HG02610 (cell line): ENCODE measurements around the gene CFAP20DC.
"Not testable (repeated sequence)": the region's sequence is repeated elsewhere in the genome, so short reads cannot be mapped to it uniquely, and the experiment has no call there.

ENCODE experiments used
- ATAC-seq: cut with Tn5 transposase; IDR thresholded peaks from one replicate; pipeline ENCODE4 v1.9.1; 2021; ENCODE audit warnings: mild to moderate bottlenecking, moderate library complexity; ENCODE audit not compliant: unreplicated experiment

Gene CFAP20DC

DNA sequence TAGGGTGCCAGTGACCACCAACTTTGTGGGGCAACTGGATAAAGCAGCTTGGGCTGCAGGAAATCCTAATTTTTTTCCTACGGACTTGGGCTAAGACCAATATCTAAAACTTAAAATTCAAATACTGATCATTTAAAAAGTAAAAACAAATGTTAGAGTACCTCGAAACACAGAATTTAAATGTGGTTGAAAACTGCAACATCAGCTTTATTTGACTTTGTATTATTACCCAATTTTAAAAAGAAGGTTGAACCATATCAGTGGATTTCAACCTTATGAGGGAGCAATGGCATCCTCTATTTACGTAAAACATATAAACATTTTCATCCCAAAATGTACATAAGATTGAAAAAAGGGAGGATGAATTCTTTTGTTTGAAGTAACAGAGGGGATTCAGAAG, 26.2 kb downstream of the CFAP20DC start:
- no peak for ATAC-seq

DNA sequence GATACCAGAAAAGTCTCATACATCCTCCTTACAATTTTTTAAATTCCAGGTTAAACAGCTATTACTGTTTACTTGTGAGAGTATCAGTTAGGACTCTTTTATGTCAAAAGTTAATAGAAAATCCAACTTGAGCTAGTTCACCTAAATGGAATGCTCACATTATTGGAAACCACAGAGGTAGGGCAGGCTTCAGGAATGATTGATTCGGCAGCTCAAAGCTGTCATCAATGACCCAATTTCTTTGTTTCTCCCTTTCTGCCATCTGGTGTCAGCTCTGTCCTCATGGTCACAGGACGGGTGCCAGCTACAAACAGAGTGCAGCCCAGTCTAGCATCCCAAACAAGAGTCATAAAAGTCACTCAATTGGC, 32.2 kb downstream of the CFAP20DC start:
- ATAC-seq = no peak

DNA sequence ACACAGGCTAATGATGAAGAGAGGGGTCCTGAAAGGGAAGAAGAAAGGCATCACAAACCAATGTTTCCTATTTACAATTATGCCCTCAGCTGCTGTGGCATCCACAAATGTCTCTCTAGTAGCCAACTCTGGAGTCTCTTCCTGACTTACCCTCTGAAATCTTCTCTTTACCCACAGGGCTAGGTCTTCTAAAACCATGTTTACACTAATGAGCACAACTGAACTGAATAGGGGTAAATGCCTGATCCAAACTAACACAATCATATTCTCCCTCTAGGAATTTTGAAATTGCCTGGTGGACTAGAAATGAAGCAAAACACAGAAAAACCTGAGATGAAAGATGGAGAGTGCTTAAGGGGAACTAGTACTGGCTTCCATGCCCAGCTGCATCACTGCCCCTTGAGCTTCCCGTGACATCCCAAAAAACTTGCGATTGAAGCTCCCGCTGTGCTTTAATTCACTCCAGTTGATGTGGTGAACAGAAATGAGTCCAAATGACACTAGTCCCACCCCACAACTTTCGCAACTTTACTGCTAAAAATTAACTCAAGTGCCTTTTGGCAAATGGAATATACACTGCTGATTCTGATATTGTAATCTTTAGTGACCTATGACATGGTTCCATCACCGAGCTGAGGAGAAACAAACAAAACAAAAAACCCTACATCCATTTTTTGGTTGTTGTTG, 32.8 kb downstream of the CFAP20DC start:
- no peak for ATAC-seq

DNA sequence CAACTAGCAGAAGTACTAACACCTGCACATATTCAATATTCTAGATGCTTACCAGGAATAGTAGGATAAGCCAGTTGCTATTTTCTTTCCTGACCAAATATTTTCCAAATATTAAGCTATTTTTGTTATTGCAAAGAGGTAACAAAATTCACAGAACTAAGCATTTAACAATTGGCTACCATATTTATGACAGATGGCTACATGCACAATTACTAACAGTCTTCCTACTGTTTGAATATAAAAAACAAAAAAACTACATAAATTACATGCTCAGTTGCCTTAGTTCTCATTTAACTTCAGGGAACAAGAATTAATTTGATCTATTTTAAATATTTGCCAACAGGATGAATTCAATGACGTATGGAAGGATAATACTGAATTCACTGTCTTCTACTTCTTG, 36.2 kb downstream of the CFAP20DC start:
- no peak for ATAC-seq

DNA sequence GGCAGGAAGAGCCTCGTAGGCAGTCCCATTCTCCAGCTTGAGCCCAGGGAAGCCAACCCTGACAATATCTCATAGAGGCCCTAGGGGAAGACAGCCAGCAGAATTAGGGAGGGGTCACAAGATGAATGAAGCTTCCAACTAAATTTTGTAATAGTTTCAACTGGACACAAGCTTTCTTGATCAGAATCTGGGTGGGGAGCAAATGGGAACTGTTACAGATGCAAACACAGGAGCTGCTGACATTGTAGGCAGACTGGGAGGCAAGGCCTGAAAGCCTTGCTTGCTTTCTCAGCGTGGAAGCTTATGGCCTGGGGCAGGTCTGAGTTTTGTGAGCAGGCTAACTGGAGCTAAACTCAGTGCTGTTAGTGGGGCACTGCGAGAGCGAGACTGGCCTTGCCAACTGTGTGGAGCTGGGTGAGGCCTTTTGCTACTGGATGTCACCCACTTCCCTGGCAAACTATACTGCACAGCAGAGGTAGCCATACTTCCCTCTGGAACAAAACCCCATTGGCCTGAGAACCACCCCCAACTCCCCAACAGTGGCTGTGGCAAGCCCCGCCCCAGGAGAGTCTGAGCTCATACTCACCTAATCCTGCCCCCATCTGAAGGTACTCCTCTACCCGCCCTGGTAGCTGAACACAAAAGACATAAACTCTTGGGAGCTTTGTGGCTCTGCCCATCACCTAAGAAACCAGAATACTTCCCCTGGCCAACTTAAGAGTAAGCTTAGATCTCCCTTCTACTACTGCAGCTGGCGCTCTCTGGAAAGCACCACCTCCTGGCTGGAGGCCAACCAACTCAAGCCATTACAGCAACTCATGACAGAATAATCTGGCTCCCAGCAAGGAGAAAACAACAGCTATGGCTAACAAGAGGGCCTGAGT, 42.9 kb downstream of the CFAP20DC start:
- ATAC-seq = no peak

DNA sequence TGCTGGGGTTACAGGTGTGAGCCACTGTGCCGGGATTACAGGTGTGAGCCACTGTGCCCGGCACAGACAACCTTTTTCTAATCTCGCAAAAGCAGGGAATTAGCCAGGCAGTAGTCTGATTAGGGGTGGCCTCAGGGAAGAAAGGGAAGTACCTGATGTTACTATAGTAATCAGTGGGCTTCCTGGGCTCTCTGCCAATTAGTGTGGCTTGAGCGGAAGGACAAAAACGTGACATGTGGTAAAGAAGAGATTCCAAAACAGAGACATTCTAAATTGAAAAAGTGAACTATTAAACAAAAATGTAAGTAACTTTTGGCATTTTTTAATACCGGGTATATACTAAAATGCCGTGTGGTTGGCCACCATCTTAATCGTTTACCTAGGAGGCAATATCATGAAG, 48.1 kb downstream of the CFAP20DC start:
- ATAC-seq = no peak

DNA sequence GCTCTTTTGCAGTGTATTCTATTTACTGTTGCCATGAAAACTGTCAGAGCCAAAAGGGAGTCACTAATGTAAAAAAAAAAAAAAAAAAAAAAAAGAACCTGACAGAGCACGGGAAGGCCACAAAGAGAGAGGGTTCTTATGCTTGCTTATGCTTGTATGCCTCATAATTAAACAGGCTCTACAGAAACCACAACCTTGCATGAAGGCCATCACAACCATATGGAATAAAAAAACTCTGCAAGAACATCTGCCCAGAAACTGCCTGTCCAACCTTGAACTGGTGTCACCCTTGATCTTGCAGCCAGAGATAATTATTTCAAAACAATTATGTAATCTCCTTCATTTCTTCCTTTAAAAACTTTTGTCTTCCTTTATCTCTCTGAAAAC, 50.1 kb downstream of the CFAP20DC start:
- no peak for ATAC-seq

DNA sequence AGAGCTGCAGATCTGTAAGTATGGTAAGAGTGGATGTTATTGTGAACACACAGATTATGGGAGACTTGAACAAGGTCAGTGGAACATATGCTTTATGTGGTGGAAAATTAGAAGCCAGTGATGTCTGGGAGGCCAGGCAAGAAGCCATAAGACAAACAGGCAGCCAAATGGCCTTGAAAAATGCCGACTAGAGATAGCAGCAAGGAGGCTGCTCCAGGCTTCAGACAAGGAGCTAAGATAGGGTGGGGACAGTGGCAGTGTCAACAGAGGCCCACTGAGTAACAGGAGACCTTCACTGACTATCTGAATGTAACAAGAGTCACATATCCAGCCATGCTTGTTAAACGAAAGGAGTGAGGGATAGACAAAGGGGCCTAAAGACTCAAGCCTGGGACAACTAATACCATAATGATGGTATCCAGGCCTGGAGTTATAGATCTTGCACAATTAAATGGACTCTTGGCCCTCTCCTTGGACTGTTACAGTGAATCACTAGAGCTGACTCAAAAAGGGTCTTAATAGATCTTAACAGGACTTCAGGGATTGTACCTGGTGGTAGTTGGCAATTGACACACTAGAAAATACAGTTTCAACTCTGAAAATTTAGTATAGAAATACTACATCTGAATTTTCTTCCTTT, 50.6 kb downstream of the CFAP20DC start:
- ATAC-seq = no peak

DNA sequence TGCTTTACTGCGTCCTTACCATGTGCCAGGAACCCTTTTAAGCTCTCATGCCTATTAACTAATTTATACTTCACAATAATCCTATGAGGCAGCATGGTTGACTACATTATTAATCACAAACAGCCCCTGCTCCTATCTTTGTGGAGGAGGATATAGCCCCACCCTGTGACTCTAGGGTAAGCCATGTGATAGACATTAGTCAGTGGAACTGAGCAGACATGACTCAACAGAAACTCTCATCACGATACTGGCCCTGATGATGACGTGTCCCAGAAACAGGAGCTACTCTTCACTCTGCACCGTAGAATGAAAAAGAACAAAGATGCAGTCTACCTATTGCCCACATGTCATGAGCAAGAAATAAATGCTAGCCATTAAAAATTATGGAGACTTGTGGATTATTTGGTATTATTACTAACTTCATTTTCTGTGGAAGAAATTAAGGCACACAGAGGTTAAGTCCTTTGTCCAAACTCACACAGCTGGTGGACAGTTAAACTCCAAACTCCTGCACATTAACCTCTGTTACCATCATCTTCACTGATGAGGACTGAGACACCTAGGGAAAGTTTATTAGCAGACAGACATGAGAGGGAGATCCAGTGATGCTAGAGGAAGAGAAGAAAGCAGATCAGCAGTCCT, 51.2 kb downstream of the CFAP20DC start:
- ATAC-seq = no peak

DNA sequence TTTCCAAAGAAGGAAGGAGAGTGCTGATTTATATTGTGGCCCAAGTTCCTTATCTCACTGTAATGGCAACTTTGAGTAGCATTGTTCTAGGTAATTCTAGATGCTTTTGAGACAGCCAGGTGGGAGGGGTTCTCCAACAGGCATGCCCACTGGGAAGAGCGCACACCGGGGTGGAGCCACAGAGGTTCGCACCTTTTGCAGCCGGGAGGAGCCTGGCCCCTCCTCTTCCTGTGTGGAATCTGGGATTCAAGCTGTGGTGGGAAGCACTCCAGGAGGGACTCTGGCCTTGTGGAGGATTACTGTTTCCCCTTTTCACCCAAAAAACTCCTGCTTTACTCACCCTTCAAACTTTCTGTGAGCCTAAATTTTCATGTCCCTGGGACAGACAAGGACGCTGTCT, 53.1 kb downstream of the CFAP20DC start:
- ATAC-seq = no peak

DNA sequence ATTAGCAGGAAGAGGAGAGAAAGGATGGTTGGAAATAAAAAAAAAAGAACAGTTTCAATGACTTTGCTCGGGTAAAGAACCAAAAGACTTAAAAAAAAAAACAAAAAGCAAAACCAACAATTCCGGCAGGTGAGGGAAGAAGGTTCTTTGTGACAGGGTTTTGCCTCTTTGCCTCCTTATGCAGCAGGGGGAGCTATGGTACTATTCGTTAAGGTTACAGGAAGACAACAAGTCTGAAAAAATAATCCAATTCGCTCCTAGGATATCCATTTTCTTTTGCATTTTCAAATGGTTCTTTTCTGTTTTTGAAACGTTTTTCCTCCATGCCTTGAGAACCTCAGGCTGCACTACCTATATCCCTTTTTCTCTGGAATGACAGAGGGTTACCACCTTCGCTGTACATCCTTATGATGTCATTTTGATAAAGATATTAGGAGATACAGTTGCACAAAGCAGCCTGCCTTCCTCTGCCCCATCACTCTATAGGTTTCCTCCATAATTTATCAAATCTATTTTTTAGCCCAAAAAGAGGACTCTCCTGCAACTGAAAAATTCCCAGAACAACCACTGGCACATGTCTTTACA, 55.0 kb downstream of the CFAP20DC start:
- no peak for ATAC-seq

DNA sequence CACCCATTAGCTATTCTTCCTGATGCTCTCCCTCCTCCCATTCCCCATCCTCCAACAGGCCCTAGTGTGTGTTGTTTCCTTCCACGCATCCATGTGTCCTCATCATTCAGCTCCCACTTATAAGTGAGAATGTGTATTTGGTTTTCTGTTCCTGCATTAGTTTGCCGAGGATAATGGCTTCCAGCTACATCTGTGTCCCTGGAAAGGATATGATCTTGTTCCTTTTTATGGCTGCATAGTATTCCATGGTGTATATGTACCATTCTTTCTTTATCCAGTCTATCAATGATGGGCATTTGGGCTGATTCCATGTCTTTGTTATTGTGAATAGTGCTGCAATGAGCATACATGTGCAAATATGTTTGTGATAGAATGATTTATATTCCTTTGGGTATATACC, 56.3 kb downstream of the CFAP20DC start:
- ATAC-seq = no peak

DNA sequence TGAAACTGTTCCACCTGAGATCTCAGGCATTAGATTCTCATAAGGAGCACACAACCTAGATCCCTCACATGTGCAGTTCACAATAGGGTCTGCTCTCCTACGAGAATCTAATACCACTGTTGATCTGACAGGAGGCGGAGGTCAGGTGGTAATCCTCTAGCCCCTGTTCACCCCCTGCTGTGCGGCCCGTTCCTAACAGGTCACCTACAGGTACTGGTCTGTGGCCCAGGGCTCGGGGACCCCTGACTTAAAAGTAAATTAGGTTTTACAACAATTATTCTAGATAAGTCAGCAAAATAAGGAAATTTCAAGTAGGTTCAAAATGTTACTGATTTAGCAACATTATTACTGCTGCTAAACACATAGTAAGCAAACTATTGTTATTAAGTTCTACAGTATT, 58.2 kb downstream of the CFAP20DC start:
- ATAC-seq = no peak

DNA sequence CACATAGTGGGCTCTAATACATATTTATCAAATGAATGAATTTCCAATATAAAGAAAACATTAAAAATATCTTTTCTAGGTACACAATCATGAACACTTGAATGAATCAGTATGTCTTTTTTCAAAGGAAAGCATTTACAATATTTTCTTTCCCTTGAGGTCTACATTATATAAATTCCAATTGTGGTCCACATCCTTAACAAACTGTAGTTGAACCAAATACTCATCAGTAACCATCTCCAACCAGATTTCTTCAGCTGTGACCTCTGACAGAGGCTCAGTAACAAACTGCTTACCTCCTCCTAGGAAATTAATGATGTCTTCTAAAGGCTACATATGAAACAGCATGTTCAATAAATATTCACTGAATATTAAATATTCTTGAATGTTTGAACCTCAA, 58.8 kb downstream of the CFAP20DC start:
- ATAC-seq = no peak

DNA sequence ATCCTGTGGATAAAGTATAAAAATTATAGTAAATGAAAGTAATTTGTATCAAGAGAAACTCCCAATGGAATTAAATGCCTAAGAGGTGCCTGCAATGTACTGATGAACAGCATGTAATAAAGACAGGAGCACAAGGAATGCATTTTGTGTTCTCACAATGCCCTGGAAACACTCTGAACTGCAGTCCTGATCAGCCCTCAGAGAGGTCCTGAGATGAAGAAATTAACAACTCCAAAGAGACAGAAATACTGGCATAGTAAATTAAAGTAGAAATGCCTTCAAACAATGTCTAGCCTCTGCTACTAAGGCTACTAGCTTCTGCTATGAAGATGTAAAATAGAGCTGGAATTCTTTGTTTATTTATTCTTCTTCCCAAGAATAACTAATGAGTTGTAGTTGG, 59.9 kb downstream of the CFAP20DC start:
- ATAC-seq = no peak

DNA sequence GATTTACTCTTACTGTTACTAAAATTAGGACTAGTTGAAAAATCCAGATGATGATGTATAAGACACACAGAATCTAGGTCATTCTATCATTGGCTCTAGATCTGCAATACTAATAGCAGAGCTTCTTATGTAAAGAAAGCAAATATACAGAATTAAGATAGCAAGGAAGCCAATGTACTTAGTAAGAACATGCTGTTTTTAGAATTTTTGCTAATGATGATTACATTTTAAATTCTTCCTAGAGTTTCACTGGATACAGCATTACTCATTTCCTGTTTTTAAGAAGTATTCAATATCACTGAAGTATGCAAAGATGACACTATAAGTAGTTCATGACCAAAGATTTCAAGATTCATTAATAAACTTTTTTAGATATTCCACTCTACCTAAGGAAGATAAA, 60.7 kb downstream of the CFAP20DC start:
- ATAC-seq = no peak

DNA sequence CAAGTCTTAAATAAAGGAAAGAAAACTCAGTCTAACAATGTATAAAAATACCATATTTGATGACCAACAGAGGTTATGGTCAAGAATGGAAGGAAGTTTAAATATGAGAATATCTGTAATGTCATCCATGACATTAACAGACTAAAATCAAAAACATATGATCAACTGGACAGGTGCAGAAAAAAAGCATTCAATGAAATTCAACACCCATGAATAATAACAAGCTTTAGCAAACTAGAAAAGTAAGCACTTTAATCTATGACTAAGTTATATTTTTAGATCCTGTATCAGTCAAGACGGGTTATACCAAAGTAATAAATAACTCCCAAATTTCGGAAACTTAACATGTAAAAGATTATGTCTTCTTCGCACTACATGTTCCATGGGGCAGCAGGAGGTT, 61.8 kb downstream of the CFAP20DC start:
- ATAC-seq = no peak

DNA sequence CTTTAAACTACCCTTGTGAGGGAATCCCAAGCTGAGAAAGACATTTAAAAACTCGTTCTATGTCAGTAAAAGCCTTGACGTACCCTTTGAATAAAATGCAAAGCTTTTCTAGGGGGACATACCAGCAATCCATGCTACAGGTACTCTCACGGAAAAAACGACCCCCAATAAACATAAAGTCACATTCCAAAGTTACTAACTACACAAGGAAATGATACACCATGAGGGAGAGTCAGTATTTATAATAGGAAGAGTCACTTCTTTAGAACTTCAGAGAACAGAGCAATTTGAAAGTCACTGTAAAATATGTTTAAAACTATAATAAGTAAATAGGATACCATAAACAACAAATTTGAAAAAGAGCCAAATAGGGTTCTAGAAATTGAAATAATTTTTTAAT, 63.2 kb downstream of the CFAP20DC start:
- no peak for ATAC-seq

DNA sequence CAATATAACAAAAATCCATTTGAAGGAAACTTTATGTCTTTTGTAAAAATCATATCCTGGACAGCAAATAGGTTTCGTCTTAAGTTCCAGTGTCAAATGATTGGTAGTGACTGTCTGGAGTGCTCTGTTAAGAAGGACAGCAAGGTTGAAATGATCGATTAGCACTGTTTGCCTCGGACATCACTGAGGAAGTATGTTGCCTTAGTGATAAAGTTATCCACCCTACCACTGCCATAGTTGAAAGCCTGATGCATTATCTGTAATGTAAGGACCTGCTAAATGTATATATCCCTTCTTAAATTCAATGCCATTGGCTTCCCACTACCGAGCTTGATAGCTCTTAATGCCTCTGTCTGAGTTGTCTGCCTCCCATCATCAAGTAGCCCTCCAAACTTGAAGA, 70.0 kb downstream of the CFAP20DC start:
- no peak for ATAC-seq

DNA sequence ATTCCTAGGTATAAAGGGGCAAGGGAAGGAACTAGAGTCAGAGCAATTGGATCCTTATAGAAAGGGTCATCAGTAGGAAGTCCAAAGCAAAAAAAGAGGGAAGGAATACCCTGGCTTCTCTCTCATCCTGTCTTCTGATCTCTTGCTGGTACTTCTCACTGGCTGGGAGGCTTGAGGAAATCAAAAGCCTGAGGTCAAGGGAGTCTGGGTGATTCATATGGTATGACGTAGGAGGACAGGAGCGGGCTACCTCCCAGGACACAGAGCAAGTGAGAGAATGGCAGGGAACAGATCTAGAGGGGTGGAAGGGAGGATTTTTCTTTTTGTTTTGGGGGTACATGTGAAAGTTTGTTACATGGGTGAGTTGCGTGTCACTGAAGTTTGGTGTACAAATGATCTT, 76.0 kb downstream of the CFAP20DC start:
- ATAC-seq = no peak

DNA sequence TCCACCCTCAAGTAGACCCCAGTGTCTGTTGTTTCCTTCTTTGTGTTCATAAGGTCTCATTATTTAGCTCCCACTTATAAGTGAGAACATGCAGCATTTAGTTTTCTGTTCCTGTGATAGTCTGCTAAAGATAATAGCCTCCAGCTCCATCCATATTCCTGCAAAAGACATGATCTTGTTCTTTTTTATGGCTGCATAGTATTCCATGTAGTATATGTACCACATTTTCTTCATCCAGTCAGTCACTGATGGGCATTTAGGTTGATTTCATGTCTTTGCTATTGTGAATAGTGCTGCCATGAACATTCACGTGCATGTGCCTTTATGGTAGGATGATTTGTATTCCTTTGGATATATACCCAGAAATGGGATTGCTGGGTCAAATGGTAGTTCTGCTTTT, 82.0 kb downstream of the CFAP20DC start:
- not testable (repeated sequence) for ATAC-seq
